Stomach (tissue), 4 donors: ENCODE data around the gene FAM171A1.

Source experiments
- POLR2A ChIP-seq, 4 donors: fragments of 450-650 bp; IDR thresholded peaks; one replicate each; pipeline ENCODE4 v1.6.1; 2016; ENCODE audit warnings: antibody characterized with exemption in 4 of 4, control low read depth in 2 of 4, mild to moderate bottlenecking in 1 of 4, moderate library complexity in 1 of 4
- POLR2AphosphoS5 ChIP-seq, 3 donors: sonication (generic); formaldehyde crosslinking; IDR thresholded peaks; one replicate each; pipeline ENCODE4 v1.6.1; 2016; ENCODE audit warnings: antibody characterized with exemption in 3 of 3
- TF ChIP-seq, protein P1 (sequence below), 7 experiments: fragments of 450-650 bp in 4 of 7; fragments of 200-600 bp in 3 of 7; sonication (generic) in 3 of 7; IDR thresholded peaks; one replicate each; pipeline ENCODE4 v1.5.1; 2016 to 2019; ENCODE audit warnings: antibody characterized with exemption in 7 of 7, control low read depth in 2 of 7, mild to moderate bottlenecking in 1 of 7

DNA sequence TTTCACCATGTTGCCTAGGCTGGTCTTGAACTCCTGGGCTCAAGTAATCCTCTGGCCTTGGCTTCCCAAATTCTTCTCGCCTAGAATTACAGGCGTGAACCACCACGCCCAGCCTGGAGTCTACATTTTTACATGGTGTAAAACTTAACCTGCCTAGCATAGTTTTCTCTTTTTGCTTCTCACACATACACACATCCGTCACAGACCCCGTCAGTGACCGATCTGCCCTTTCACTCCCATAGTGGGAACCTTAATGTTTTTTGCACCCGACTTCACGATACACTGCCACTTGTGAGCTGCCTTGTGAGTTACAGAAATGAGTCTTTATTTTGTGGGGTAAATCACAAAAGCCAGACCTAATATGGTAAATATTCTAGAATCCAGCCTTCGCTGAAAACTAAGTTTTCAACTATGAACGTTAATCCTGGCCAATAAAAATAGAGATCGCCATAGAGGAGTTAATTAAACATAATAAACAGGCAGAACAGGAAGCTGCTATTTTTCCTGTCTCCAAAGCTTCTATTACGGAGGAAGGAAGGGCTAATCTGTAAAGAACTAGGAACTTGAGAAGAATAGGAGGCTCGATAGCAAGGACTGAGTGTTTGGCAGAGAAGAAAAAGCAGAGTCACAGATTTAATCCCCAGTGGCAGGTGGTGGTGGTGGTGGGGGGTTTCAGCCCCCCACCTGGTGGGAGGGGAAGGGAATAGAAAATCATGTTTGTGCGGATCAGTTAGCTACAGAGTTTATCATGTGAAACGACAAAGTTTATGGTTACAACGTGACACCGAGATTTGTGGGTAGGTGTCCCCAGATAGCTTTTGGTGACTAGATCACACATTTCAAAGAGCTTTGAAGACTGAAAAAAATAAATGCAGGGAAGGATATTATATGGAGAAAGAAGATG is 14.7 kb upstream of the FAM171A1 start:
- TF ChIP-seq POLR2AphosphoS5 (IDR thresholded peaks at IDR 0.05), result no peak
- TF ChIP-seq, protein P1, sequence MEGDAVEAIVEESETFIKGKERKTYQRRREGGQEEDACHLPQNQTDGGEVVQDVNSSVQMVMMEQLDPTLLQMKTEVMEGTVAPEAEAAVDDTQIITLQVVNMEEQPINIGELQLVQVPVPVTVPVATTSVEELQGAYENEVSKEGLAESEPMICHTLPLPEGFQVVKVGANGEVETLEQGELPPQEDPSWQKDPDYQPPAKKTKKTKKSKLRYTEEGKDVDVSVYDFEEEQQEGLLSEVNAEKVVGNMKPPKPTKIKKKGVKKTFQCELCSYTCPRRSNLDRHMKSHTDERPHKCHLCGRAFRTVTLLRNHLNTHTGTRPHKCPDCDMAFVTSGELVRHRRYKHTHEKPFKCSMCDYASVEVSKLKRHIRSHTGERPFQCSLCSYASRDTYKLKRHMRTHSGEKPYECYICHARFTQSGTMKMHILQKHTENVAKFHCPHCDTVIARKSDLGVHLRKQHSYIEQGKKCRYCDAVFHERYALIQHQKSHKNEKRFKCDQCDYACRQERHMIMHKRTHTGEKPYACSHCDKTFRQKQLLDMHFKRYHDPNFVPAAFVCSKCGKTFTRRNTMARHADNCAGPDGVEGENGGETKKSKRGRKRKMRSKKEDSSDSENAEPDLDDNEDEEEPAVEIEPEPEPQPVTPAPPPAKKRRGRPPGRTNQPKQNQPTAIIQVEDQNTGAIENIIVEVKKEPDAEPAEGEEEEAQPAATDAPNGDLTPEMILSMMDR (IDR thresholded peaks at IDR 0.05), result no peak
- no peak for TF ChIP-seq POLR2A (IDR thresholded peaks at IDR 0.05)
